GM21723 (cell line): ENCODE results near the gene WDR83.
"Not testable (repeated sequence)": the region's sequence is repeated elsewhere in the genome, so short reads cannot be mapped to it uniquely, and the experiment has no call there.

Experiments used
- ATAC-seq: cut with Tn5 transposase; IDR thresholded peaks from one replicate; pipeline ENCODE4 v1.9.1; 2021; ENCODE audit warnings: mild to moderate bottlenecking, moderate library complexity; ENCODE audit not compliant: unreplicated experiment

WDR83 gene

DNA sequence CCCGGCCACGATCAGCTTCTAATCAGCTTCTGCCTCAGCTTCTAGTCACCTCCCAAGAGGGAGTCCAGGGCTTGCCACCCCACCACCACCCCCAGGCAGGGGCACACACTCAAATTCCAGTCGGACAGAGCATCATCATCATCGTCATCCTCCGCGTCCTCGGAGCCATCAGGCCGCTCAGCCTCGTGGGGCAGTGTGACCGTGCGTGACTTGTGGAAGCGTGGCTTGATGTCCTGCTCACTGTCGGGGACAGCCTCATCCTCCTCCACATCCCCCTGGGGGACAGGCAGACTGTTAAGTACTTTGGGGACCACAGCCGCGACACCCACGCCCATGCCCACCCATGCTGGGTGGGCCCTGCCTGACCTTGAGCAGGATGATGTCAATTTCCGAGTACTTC is 44.6 kb downstream of the WDR83 start:
- ATAC-seq: no peak

DNA sequence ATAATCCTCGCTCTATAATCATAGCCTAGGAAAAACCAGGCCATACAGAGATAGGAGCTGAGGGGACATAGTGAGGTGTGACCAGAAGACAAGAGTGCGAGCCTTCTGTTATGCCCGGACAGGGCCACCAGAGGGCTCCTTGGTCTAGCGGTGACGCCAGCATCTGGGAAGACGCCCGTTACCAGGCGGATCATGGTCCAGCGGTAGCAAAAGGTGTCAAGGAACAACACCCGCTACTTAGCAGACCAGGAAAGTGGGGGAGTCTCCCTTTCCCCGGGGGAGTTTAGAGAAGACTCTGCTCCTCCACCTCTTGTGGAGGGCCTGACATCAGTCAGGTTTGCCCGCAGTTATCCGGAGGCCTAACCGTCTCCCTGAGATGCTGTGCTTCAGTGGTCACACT is 45.5 kb downstream of the WDR83 start:
- not testable (repeated sequence) for ATAC-seq

DNA sequence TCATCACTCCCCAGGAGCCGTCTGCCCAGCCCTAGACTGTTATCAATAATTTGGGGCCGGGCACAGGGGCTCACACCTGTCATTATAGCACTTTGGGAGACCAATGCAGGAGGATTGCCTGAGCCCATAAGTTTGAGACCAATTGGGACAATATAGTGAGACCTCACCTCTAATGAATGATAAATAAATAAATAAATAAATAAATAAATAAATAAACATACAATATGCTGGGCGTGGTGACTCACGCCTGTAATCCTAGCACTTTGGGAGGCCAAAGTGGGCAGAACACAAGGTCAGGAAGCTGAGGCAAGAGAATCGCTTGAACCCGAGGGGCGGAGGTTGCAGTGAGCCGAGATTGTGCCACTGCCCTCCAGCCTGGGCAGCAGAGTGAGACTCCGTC is 46.7 kb downstream of the WDR83 start:
- not testable (repeated sequence) for ATAC-seq

DNA sequence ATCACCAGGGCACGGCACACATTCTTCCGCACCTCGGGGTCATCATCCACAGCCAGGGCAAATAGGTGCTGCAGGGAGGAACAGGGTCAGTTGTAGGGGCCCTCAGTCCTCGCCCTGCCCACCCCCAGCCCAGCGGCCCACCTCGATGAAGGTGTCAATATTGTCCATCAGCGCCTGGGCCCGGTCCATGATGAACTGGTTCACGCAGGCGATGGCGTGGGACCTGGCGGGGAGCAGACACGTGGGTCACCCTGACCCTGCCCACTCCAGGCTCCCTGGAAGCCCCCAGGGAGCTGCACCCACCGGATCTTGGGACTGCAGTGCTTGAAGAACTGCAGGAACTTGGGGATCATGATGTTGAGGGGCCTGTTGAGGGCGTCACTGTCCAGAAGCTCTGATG is 48.5 kb downstream of the WDR83 start:
- ATAC-seq: no peak

DNA sequence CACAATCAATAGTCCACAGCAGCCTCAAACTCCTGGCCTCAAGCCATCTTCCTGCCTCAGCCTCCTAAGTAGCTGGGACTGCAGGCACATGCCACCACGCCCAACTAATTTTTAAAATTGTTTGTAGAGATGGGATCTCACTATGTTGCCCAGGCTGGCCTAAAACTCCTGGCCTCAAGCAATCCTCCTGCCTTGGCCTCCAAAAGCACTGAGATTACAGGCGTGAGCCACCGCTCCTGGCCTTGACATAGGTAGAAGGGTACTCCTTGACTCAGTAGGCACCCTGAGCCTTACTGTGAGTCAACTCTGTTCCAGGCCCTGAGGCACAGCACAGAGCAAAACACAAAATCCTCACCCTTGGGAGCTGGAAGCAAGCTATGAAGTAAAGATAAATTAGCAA is 49.3 kb downstream of the WDR83 start:
- no peak for ATAC-seq

DNA sequence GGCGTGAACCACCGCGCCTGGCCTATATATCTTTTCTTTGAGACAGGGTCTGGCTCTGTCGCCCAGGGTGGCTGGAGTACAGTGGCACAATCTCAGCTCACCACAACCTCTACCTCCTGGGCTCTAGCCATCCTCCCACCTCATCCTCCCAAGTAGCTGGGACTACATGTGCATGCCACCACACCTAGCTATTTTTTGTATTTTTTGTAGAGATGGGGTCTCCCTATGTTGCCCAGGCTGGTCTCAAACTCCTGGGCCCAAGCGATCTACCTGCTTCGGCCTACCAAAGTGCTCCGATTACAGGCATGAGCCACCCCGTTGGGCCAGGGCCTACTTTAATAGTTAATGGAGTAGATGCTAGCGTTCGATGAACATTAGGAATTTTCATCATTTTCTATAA is 53.7 kb downstream of the WDR83 start:
- no peak for ATAC-seq

DNA sequence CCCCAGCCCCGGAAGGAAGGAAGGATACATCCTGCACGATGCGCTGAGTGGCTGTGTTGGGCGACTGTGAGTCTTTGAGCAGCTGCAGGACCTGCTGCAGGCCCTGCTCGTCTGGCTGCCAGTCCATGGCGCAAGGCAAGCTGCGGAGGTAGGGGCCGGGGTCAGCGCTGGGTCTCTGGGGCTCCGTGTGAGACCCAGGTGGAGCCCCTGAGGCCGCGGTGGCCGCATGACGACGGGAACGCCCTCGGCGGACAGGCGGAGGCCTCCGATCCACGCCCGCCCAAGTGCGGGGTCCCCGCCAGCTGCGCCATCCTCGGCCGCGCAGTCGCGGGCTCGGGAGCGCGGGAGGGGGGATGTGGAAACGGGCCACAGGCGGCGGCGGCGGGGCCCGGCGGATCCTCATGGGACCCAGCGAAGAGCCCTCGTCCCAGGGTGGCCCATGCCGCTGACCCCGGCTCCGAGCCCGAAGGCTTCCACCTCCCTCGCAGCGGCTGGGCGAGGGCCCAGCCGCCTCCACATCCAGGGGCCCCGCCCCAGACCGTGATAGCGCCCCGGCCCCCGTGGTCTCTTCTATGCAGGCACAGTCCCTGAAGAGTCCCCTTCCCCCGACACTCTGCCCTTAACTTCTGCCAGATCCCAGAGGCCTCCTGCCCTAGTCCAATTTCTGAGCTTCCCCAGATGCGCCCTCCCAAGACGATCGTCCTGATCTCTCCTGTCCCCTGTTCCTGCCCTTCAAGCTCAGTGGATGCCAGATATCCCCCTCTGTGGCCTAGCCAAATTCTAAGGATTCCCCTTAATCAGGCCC is 54.4 kb downstream of the WDR83 start:
- ATAC-seq: no peak

DNA sequence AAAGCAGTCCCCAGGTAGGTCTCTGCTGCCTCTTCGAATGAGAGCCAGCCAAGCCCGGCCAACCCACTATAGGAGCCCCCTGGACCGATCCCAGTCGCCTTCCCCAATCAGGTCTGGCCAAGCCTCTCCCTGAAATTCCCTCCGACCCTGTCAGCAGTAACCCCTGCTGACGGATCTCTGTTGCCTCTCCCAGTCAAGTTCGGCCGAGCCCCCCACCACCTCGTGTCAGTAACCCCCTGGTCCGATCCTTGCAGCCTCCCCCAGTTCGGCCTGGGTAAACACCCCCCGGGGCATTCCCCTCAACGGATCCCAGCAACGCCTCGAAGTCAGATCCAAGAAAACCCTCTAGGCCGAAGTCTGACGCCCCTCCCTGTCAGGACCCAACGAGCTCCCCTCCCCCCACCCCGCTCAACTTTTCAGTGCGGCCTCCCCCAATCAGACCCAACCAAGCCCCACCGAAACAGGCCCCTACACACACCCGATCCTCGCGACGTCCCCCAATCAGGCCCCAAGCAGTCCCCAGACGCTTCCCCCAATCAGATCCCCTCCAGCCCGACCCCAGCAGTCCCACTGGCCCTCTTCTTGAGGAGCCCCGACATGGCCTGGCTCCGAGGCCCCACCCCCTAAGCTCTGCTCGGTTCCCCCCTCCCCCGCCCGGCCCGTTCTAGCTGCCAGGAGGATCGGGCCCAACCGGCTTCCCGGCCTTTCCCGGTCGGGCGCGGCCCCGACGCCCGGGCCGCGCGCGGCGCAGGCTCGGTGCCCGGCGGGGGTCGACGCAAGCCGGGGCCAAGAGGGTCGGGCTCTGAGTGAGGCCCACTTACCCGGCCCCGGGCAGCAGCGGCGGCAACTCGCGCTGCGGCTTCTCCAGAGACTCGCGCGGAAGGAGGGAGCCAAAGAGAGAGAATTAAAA is 55.3 kb downstream of the WDR83 start:
- ATAC-seq: peak; percentile 8

DNA sequence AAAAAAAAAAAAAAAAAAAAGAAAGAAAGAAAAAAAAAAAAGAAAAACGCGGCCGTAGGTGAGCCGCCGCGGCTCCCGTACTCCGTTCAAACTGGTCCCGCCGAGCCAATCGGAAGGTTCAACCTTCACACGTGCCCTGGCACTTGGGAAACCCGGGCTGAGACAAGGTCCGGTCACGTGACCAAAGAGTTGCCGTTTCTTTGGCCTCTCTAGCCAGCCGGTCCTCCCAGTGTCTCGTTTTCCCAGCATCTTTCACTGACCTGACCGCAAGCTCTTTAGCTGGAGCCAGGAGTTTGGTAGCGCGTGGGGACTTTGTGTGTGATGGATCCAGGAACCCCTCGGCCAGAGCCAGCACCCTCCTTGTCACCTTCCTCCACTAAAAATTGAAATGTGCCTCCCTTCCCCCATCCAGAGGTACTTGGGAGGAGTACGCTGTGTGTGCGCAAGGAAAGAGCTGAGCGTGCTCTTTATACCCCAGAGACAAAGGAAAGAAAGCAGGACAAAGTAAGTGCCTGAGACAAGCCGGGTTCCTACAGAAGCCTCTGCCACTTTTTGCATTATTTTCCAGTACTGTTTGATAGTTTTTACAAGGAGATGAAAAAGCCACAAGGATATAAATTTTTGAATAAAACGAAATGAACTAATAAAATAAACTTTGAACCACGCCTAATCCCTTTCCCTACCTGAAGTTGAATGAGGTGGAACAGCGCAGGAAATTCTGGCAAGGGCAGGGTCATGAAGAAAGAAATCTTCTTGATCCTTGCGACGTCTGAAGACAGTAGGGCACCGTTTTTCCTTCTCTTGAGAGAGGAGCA is 56.2 kb downstream of the WDR83 start:
- peak; percentile 58 for ATAC-seq

DNA sequence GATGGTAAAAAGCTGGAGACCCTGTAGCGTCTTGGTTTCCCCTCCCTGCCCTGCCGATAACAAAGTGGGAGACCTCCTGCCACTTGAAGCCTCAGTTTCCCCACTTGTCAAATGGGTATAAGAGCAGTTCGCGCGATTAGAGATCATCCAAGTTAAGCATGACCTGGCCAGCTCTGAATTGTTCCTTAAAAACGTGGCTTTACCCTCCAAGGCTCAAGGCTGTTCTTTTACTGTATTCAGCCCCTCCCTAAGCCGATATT is 56.7 kb downstream of the WDR83 start:
- ATAC-seq: no peak

DNA sequence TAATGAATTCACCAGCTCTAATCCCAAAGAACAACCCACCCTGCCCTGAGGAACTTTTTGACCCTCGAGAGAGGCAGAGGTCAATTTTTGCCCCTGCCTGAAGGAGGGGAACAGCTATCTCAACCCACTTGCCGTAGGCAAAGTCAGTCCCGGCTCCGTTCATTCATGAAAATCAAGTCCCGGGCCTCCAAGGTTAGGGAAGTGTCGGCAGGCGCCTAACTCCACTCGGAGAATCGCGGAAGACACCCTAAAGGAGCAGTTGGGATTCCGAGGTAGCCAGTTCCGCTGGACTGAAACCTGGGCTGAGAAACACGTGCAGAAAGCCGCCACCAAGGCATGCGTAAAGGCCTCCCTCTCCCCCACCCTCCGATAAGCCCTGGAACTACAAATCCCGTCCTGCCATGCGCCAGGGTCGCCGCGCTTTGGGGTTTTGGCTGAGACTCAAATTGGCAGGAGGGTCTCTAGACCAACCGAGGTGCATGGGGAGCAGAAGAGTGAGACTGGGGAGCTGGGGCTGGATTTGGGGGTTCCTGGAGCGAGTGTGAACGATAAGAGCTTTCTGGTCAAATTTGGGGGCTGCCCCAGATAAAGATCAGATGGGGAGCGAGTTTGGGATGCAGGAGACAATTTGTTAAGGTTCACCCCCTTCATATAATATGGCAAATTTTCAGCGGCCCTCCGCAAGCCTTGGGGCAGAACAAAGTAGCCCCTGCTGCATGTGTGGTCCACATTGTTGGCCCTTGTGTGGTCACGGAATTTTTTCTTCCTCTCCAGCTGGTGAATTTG is 57.2 kb downstream of the WDR83 start, which contains the start of gene TNPO2:
Gene TNPO2 (minus strand): TSS at position 292 of the 786 bp plus-strand sequence. CDS start 2,955 bp downstream, outside the sequence.
- no peak for ATAC-seq
